GM21723 (cell line): ENCODE results near the gene MSANTD2.
A peak's percentile ranks its signal among the peaks of the same experiment; 100 is the strongest.

Experiments
- ATAC-seq: cut with Tn5 transposase; IDR thresholded peaks from one replicate; pipeline ENCODE4 v1.9.1; 2021; ENCODE audit warnings: mild to moderate bottlenecking, moderate library complexity; ENCODE audit not compliant: unreplicated experiment

Gene MSANTD2

GRCh38 chr11:124739479-124740276 lies 60.5 kb downstream of the MSANTD2 start, which contains the start of gene NRGN:
NRGN (plus strand) TSS chr11:124739942; CDS start chr11:124740085, 143 bp downstream.
- peak; percentile 99 for ATAC-seq

GRCh38 chr11:124738713-124739478 lies 61.3 kb downstream of the MSANTD2 start:
- ATAC-seq = no peak

- no peak for ATAC-seq
Measured at GRCh38 chr11:124737638-124738305, 62.4 kb downstream of the MSANTD2 start.

- ATAC-seq = no peak
Measured at GRCh38 chr11:124736736-124737135, 63.5 kb downstream of the MSANTD2 start.

DNA sequence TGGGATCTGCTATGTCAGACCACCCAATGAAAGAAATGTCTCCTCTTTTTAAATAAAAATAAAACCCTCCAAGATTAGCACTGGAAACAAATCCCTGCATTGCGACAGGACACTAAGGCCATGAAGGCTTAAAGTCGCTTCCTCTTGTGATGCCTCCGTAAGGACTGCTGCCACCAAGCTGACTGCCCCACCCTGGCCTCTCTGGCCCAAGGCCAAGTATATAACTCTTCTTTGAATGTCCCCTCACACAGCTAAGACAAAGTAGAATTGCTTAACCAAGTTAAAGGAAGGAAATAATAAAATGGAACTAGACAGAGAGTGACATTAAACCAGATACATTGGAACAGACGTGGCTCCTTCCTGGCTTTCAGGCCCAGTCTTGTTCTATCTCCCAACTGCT lies 68.0 kb downstream of the MSANTD2 start:
- ATAC-seq = no peak

GRCh38 chr11:124729571-124729970 lies 70.6 kb downstream of the MSANTD2 start:
- ATAC-seq = no peak

DNA sequence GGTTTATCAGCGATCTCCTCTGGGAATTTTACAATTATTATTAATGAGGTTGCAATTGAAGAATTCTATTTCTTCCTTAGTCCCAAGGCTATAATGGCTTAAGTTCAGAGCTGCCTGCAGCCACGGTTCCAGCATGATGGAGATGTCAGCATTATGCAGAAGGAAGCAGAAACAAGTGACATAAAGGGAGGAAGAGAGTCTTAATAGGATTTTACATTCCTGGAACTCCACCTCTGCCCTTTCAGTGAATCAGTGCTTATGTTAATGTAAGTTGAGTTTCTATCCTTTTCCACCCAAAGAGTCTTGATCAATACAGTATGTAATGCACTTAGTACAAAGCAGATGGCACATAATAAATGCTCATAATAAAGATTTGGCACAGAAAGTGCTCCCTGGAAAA lies 72.1 kb downstream of the MSANTD2 start:
- no peak for ATAC-seq

- ATAC-seq = no peak
Measured at GRCh38 chr11:124727474-124727873, 72.7 kb downstream of the MSANTD2 start.

- ATAC-seq = peak; percentile 18
Measured at GRCh38 chr11:124725719-124726105, 74.5 kb downstream of the MSANTD2 start.

GRCh38 chr11:124724979-124725718 lies 75.1 kb downstream of the MSANTD2 start:
- ATAC-seq = peak; percentile 88

DNA sequence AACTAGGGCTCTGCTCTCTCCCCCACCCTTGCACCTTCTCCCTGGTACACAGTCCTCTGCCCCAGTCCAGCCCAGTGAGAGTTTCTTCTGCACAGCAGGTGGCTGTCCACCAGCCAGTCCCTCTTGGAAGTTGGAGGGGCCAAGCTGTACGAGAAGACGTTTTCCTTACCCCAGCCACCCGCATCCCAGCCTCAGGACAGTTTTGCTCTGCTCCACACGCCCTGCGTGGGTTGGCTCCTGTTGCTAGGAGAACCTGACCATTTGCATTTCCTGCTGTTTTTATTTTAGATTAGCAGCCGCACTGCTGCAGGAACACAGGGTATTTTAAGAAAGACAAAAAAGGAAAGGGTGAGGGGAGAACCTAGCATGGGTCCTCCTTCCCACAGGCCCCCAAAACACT lies 78.0 kb downstream of the MSANTD2 start:
- ATAC-seq = no peak

- no peak for ATAC-seq
Measured at GRCh38 chr11:124719534-124719933, 80.7 kb downstream of the MSANTD2 start.

DNA sequence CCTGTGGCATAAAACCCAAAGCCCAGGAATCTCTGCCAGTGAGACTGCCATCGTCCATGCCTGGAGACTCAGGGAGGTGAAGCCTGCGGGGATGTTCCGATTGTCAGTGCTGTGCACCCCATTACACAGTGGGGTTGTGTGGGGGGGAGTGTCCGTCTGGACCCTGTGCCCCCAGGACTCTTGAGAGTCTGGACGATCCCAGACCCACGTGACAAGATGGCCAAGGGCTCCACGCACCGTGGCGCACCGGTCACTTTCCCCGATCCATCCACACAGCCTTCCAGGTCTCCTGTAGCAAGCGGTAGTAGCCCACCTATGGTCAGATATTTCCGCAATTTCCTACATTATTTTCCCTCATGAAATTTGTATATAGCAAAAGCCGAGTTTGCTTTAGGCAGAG lies 81.4 kb downstream of the MSANTD2 start:
- ATAC-seq = no peak

DNA sequence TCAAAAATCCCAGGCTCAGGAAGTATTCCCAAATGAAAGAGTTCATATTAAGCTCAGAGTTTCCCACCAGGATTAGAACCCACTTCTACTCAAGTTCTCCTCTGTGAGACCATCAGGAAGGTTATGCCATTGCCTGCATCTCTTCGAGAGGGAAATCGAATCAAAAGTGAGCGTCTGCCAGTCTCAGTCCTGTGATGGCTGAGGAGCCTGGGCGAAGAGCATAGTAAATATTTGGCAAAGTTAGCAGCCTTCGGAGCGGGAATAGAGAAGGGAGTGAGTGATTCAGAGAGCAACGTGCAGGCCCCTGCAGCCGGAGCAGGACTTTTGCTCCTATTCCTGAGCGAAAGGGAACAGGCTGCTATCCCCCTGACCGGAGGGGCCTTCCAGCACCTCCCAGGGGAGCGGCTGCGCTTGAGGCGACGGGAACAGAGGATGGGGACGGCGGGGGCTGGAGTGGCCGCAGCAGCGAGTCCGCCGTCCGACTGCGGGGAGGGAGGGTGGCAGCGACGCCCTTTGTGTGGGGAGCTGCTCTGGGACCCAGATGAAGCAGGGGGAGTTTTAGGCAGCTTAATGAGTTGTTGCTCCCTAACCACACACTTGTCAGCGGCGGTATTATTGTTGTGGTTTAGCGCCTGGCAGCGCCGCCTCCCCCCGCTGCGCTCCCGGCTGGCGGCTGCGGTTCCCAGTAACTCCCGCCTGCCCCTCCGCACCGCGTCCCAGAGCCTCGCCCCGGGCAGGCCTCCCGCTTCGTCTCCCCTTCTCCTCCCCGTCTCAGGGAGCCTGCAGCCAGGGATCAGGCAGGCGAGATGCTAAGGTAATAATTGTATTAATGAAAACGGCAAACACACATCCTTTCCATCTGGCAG lies 82.2 kb downstream of the MSANTD2 start:
- ATAC-seq = no peak

GRCh38 chr11:124717421-124717785 lies 82.8 kb downstream of the MSANTD2 start:
- ATAC-seq = no peak

DNA sequence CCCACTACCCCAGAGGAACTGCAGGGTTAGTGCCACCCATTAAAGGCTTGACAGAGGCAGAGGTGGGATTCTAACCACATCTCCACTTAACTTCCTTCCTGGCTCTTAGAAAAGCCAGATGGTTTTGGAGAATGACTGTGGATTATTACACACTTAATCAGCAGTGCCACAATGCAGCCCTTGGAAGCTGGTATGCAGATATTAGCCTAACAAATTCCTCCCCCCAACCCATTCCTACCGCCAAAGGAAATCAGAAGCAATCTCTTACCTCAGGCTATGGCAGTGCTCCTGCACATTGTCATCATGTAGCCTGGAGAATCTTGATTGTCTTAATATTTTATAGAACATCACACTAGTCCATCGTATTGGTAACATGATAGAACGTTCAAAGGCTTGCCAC lies 83.6 kb downstream of the MSANTD2 start:
- ATAC-seq = no peak
